T-helper 2 cell (primary cell): ENCODE data around the gene TXNRD1.
"Not testable (repeated sequence)": the region's sequence is repeated elsewhere in the genome, so short reads cannot be mapped to it uniquely, and the experiment has no call there.

Experiments used
- DNase-seq, 5 experiments: peaks; one replicate each; pipeline versions ENCODE4 v3.0.0 to v3.0.0-alpha.2; 2012 to 2022

Gene TXNRD1

GRCh38 chr12:104305349-104305748 is 89.8 kb downstream of the TXNRD1 start:
- DNase-seq, result no peak

- no peak for DNase-seq
Measured at GRCh38 chr12:104306376-104306775, 90.8 kb downstream of the TXNRD1 start.

- no peak for DNase-seq
Measured at GRCh38 chr12:104306943-104307654, 91.5 kb downstream of the TXNRD1 start.

DNA sequence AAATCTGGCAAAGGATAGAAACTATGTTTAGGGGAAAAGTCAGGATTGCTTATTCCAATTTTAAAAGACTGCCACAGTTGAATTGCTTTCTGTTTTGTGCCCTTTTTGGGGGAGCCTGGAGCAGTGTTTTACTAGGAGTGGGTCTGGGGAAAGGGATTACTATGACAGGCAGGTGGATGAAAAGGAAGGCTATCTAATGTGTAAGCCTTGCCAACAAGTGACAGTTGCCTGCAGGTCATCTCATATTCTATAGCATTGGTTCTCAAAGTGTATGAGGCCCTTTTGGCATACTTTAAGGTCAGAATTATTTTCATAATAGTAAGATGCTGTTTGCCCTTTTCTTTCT is 92.0 kb downstream of the TXNRD1 start:
- DNase-seq, result no peak

DNA sequence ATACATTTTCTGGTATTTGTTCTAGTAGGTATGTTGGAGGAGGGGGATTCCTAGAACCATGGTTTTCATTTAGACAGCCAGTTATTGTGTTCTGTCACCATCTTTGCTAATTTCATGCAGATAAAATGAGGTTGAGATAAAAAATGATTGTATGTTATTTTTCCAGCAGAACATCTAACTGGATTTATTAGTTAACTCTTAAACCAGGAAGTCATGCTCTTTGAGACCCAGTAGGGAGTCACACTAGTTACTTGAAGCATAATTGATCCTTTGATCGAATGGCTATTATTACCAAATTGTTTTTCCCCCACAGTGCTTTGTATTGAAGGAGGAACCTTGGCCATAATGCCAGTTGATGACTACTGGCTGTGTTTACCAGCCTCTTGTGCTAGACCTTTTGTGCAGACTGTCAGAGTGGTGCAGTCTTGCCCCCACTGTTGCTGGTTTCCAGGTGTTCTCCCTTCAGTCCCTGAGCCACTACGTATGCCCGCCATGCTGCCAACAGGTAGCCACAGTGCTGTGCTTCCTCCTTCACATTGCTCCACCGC is 93.9 kb downstream of the TXNRD1 start:
- DNase-seq, result no peak

DNA sequence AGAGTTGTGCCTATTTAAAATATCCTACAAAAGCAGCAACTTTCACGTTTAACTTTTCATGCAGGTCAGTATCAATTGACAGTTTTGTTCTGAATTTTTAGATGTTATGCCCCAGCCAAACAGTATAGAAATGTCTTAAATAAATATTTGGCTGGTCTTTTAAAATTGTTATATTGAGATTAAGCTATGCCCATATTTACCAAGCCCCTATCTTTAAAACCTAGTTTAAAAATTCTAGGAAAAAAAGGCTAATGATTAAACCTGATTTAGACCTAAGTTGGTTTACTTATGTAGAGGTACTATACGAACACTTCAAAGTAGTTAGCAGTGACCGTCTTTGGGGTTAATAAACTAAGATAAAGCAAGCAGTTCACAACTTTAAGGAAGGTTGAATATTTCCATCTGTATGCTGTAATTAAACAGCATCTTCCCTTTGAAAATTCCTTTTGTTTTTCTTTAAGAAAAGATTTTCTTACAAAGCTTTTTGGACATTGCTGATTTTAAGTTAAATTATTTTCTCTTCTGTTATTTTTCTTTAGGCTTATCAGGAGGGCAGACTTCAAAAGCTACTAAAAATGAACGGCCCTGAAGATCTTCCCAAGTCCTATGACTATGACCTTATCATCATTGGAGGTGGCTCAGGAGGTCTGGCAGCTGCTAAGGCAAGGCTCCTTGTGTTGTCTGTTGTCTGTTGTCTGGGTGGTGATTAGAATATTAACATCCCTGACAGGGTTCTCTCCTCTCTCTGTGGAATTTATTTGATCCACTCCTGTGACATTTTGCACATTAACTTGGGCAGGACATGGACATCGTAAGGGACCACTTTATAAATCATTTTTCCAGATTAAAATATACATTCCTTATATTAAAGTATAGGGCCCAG is 95.4 kb downstream of the TXNRD1 start:
- DNase-seq, result no peak

DNA sequence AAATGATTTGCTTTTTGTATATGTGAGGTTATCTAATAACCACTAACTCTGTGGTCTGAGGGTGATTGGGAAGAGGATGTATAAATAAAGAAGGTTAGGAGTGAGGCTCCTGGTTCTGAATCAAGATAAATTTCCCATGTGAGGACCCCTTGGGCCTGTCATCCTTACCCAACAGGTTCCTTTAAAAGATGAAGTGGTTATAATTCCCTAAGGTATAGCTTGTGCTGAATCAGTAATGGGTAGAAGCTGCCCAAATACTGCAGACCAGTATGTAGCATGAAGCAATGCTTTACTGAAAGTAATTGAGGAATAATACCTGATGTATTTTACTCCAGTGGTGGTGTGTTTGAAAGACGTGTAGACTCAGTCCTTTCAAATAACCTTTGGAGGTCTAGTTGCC is 96.6 kb downstream of the TXNRD1 start:
- no peak for DNase-seq

DNA sequence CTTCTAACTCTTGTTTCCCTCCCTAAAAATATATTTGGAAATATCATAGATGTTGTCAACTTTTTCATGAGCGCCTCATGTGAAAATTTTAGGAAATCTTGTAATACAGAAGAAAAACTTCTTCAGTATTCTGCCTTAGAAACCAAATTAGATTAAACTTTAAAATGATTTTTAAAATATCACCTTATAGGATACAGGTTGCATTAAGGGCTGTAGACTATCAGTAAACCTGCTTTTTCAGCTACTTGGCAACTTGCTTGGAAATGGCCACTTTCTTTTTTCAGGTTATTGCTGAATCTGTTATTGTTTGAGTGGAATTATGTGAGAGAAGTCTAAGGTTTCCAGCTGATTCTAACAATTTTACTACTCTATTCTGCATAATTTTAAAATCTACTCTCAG is 97.1 kb downstream of the TXNRD1 start:
- no peak for DNase-seq

DNA sequence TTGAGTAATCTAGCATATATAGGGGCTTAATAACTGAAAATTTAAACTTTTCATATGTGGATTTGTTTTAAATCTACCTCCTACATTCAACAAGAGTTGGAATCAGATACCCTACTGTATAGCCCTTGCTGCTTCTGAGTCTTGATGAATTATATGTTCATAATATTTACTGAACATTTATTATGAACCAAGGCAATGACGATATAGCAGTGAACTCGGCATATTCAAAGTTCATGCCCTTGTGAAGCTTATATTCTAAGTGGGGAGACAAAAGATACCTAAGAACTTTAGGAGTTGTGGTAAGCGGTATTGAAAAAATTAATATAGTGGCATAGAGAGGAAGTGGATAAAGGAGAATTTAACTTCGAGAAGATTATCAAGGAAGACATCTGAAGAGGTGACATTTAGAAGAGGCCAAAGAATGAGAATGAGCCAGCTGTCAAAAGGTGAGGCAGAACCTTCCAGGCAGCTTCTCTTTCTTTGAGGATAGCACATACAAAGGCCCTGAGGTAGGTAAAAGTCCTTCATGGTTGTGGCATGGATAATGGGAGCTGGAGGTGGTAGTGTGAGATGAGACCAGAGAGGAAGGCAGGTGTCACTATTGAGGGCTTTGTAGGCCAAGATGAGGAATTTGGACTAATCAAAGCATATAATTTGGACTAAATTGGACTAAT is 98.1 kb downstream of the TXNRD1 start:
- no peak for DNase-seq

DNA sequence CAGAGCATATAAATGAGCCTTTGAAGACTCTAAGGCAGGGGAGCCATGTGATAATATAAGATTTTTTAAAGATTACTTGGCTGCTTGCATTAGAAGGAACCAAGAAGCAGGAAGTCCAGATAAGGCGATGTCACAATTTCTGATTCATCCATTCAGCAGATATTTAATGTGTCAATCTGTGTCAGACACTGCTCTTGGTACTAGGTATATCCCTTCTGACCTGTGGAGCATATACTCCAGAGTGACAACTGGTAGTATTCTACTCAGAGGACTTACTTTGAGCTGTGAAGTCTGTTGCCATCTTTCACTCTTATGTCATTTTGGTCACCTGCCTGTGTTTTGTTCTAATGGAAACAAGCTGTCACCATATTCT is 98.6 kb downstream of the TXNRD1 start:
- DNase-seq, result no peak

- no peak for DNase-seq
Measured at GRCh38 chr12:104315326-104316224, 100.0 kb downstream of the TXNRD1 start.

DNA sequence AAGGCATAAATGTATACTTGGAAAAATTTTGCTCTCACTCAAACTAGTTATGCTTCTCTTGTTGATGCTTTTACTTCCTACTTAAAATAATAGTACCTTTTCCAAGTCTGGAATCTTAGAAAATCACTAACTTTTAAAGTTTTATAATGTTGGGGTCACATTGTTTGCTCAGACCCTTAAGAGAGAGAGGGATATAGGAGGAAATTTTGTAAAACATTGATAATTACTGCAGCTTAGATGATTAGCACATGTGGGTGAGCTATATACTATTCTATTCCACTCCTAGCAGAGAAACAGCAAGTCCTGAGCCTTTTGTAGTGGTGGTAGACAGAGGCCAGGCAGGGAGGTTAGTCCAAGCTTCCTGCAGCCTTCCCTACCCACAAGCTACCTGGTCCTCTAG is 101.4 kb downstream of the TXNRD1 start:
- no peak for DNase-seq

DNA sequence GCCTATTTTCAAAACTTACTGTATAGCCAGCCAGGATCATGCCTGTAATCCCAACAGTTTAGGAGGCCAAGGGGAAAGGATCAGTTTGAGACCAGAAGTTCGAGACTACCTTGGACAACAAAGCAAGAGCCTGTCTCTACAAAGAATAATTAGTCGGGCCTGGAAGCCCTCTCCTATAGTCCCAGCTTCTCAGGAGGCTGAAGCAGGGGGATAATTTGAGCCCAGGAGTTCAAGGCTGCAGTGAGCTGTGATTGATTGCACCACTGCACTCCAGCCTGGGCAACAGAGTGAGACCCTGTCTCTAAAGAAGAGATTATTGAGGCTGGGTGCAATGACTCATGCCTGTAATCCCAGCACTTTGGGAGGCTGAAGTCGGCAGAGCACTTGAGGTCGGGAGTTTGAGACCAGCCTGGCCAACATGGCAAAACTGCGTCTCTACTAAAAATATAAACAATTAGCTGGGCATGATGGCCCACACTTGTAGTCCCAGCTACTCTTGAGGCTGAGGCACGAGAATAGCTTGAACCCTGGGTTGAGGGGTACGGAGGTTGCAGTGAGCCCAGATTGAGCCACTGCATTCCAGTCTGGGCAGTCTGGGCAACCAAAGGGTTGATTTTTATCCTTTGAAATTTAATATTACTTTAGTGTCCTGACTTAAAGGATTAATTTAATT is 102.1 kb downstream of the TXNRD1 start:
- no peak for DNase-seq

GRCh38 chr12:104319028-104319427 is 103.4 kb downstream of the TXNRD1 start:
- no peak for DNase-seq

GRCh38 chr12:104319918-104320626 is 104.5 kb downstream of the TXNRD1 start:
- no peak for DNase-seq

- DNase-seq, result no peak
Measured at GRCh38 chr12:104320627-104321024, 105.0 kb downstream of the TXNRD1 start.

- no peak for DNase-seq
Measured at GRCh38 chr12:104321949-104322348, 106.4 kb downstream of the TXNRD1 start.

- not testable (repeated sequence) for DNase-seq
Measured at GRCh38 chr12:104322533-104322932, 107.0 kb downstream of the TXNRD1 start.

- no peak for DNase-seq
Measured at GRCh38 chr12:104323899-104324298, 108.3 kb downstream of the TXNRD1 start.

DNA sequence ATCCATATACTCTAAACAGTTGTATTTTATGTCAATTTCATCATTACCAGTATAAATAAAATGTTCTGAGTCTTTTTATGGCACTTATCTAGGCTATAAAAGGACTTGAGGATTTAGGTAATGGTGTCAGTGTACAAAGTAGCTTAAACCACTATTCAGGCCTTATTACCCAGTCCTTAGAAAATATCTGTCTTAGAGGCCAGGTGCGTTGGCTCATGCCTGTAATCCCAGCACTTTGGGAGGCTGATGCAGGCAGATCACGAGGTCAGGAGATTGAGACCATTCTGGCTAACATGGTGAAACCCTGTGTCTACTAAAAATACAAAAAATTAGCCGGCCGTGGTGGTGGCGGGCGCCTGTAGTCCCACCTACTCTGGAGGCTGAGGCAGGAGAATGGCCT is 112.7 kb downstream of the TXNRD1 start:
- not testable (repeated sequence) for DNase-seq

DNA sequence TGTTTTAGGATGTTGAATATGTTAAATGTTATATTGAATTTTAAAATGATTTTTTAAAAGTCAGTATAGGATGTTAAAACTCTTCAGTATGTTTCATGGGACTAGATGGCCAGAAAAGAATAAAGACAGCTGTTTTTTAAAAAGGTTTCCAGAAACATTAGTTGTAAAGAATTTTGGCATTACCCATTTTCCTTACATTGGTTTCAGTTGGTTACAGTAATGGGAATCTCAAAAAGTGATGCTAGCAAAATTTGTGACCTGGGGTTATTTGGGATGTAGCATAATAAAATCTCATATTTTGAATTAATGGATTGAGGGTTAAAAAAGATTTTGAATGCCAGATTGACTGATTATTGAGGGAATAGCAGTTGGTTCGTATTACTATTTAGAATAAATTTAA is 113.2 kb downstream of the TXNRD1 start:
- DNase-seq, result no peak
